HG02852 (cell line): ENCODE measurements around the gene CEMIP.

ENCODE experiments used
- ATAC-seq: cut with Tn5 transposase; IDR thresholded peaks from one replicate; pipeline ENCODE4 v1.9.1; 2021; ENCODE audit warnings: mild to moderate bottlenecking, moderate library complexity; ENCODE audit not compliant: unreplicated experiment

The CEMIP gene

GRCh38 chr15:80878867-80879250, 99.7 kb downstream of the CEMIP start:
- ATAC-seq, result no peak

- no peak for ATAC-seq
Observed at GRCh38 chr15:80880086-80880485, 100.9 kb downstream of the CEMIP start.

GRCh38 chr15:80883641-80884040, 104.5 kb downstream of the CEMIP start:
- ATAC-seq, result no peak

GRCh38 chr15:80885016-80885579, 105.9 kb downstream of the CEMIP start:
- ATAC-seq, result no peak

- ATAC-seq, result no peak
Observed at GRCh38 chr15:80887148-80887547, 108.0 kb downstream of the CEMIP start.

GRCh38 chr15:80888846-80889245, 109.7 kb downstream of the CEMIP start:
- ATAC-seq, result no peak

- ATAC-seq, result no peak
Observed at GRCh38 chr15:80890341-80891005, 111.3 kb downstream of the CEMIP start.

- no peak for ATAC-seq
Observed at GRCh38 chr15:80891006-80891405, 111.8 kb downstream of the CEMIP start.

GRCh38 chr15:80892414-80892813, 113.2 kb downstream of the CEMIP start:
- no peak for ATAC-seq

GRCh38 chr15:80893777-80894176, 114.6 kb downstream of the CEMIP start:
- no peak for ATAC-seq

- ATAC-seq, result no peak
Observed at GRCh38 chr15:80895091-80895490, 115.9 kb downstream of the CEMIP start.

- no peak for ATAC-seq
Observed at GRCh38 chr15:80895965-80896364, 116.8 kb downstream of the CEMIP start.

- ATAC-seq, result no peak
Observed at GRCh38 chr15:80898040-80898439, 118.9 kb downstream of the CEMIP start.

GRCh38 chr15:80902298-80902801, 123.2 kb downstream of the CEMIP start:
- ATAC-seq, result no peak

GRCh38 chr15:80904998-80905397, 125.8 kb downstream of the CEMIP start:
- ATAC-seq, result no peak

- no peak for ATAC-seq
Observed at GRCh38 chr15:80906159-80906766, 127.1 kb downstream of the CEMIP start.

- no peak for ATAC-seq
Observed at GRCh38 chr15:80911821-80912220, 132.7 kb downstream of the CEMIP start.

GRCh38 chr15:80912673-80913072, 133.5 kb downstream of the CEMIP start:
- no peak for ATAC-seq

GRCh38 chr15:80913541-80913940, 134.4 kb downstream of the CEMIP start:
- ATAC-seq, result no peak

- no peak for ATAC-seq
Observed at GRCh38 chr15:80915472-80915871, 136.3 kb downstream of the CEMIP start.

- no peak for ATAC-seq
Observed at GRCh38 chr15:80916056-80916455, 136.9 kb downstream of the CEMIP start.

GRCh38 chr15:80918196-80918783, 139.1 kb downstream of the CEMIP start:
- no peak for ATAC-seq
